RWPE2 (cell line): Measurements from ENCODE around the gene ACVRL1.
A peak's percentile ranks its signal among the peaks of the same experiment; 100 is the strongest.

Experiments
- ATAC-seq: fragments of 200-7000 bp; cut with Tn5 transposase; 3 replicates; pipeline ENCODE4 v1.9.1; 2021; ENCODE audit warnings: low read depth
- DNase-seq: peaks from one replicate; pipeline ENCODE4 v3.0.0-alpha.2; 2020; ENCODE audit warnings: low spot score
- H3K27ac ChIP-seq: fragments of 450-650 bp; 2 replicates; pipeline ENCODE4 v1.5.1; 2017; ENCODE audit warnings: mild to moderate bottlenecking; ENCODE audit not compliant: poor library complexity, severe bottlenecking
- H3K27me3 ChIP-seq: fragments of 250-450 bp; sonication (Bioruptor Pico); 2 replicates; pipeline ENCODE4 v1.5.1; 2021; ENCODE audit warnings: mild to moderate bottlenecking, moderate library complexity; ENCODE audit not compliant: insufficient read depth, poor library complexity, severe bottlenecking
- H3K36me3 ChIP-seq: fragments of 250-450 bp; sonication (Bioruptor Pico); 2 replicates; pipeline ENCODE4 v1.5.1; 2020; ENCODE audit warnings: low read depth, mild to moderate bottlenecking, moderate library complexity
- H3K4me1 ChIP-seq: fragments of 250-450 bp; sonication (Bioruptor Pico); 2 replicates; pipeline ENCODE4 v1.5.1; 2021; ENCODE audit warnings: mild to moderate bottlenecking, moderate library complexity; ENCODE audit not compliant: insufficient read depth, poor library complexity, severe bottlenecking
- H3K4me3 ChIP-seq: fragments of 250-450 bp; sonication (Bioruptor Pico); 2 replicates; pipeline ENCODE4 v1.5.1; 2021; ENCODE audit warnings: mild to moderate bottlenecking, moderate library complexity; ENCODE audit not compliant: severe bottlenecking
- H3K9me3 ChIP-seq: fragments of 250-450 bp; sonication (Bioruptor Pico); 2 replicates; pipeline ENCODE4 v1.5.1; 2021; ENCODE audit warnings: mild to moderate bottlenecking, moderate library complexity; ENCODE audit not compliant: severe bottlenecking
- TF ChIP-seq, protein P1 (sequence below): fragments of 450-650 bp; IDR thresholded peaks from one replicate; pipeline ENCODE4 v1.5.1; 2017; ENCODE audit warnings: mild to moderate bottlenecking, moderate library complexity; ENCODE audit not compliant: poor library complexity, severe bottlenecking

Gene ACVRL1

DNA sequence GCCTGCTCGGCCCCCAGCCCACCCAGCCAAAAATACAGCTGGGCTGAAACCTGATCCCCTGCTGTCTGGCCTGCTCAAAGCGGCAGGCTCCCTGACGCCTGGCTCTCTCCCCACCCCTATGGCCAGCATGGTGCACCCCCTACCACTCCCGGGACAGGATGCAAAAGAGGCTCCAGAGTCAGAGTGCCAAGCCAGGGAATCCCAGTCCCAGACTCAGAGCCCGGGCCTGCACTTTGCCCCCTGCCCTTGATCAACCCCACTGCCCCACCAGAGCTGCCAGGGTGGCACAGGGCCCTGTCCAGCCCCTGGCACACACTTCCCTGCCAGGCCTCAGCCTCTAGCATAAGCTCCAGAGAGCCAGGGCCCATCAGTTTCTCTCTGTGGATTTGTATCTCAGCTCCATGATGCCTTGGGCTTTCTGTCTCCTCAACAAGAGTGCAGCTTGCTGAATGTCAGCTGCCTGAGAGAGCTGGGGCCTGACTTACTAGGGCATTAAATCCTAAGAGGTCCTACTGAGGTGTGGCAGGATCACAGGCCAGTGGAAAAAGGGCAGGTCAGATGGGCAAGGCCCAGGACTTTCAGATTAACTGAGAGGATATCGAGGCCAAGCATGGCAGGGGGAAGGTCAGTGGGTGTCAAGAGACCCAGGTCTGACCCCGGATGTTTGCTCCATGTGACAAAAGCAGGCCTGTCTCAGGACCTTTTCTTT is 13.9 kb downstream of the ACVRL1 start:
- TF ChIP-seq, protein P1, sequence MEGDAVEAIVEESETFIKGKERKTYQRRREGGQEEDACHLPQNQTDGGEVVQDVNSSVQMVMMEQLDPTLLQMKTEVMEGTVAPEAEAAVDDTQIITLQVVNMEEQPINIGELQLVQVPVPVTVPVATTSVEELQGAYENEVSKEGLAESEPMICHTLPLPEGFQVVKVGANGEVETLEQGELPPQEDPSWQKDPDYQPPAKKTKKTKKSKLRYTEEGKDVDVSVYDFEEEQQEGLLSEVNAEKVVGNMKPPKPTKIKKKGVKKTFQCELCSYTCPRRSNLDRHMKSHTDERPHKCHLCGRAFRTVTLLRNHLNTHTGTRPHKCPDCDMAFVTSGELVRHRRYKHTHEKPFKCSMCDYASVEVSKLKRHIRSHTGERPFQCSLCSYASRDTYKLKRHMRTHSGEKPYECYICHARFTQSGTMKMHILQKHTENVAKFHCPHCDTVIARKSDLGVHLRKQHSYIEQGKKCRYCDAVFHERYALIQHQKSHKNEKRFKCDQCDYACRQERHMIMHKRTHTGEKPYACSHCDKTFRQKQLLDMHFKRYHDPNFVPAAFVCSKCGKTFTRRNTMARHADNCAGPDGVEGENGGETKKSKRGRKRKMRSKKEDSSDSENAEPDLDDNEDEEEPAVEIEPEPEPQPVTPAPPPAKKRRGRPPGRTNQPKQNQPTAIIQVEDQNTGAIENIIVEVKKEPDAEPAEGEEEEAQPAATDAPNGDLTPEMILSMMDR, result no peak
- Histone ChIP-seq H3K36me3 (no peaks in the 10 kb centered on the region), H3K4me3 (no peak overlapping the region), H3K9me3 (no peaks in the 10 kb centered on the region), H3K4me1 (no peaks in the 10 kb centered on the region), H3K27me3 (no peaks in the 10 kb centered on the region), H3K27ac (no peak overlapping the region)
- DNase-seq (no peak), ATAC-seq (no peak)

DNA sequence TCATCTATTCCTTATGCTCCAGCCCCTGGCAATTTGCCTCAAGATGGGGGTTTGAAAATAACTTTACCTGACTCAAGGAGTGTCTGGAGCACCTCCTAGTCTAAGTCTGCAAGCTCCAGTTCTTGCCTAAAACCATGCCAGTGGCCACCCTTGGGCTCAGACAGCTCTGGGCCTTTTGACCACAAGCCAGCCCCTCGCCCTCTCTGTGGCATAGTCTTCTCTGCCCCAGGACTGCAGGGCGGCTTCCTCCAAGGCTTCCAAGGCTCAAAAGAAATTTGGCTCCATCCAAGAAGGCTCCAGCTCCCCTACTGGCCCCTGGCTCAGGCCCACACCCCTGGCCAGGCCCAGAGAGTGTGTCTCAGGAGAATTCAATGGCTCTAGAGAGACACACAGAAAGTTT is 14.8 kb downstream of the ACVRL1 start:
- Histone ChIP-seq H3K4me1 (no peaks in the 10 kb centered on the region), H3K27ac (no peak overlapping the region)
- no peak for DNase-seq

DNA sequence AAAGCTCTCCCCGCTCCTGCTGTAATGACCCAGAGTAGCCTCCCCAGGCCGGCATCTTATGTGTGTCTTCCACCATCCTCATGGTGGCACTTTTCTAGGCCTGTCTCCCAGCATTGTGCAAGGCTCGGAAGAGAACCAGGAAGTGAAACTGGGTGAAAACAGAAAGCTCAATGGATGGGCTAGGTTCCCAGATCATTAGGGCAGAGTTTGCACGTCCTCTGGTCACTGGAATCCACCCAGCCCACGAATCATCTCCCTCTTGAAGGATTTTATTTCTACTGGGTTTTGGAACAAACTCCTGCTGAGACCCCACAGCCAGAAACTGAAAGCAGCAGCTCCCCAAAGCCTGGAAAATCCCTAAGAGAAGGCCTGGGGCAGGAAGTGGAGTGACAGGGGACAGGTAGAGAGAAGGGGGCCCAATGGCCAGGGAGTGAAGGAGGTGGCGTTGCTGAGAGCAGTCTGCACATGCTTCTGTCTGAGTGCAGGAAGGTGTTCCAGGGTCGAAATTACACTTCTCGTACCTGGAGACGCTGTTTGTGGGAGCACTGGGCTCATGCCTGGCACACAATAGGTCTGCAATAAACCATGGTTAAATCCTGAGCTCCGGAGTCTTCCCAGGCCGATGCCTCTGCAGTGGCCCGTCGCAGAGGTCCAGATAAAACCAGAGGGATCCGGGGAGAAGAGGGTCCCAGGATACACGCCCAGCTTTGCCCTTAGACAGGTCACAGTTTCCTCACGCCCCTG is 15.6 kb downstream of the ACVRL1 start:
- TF ChIP-seq, protein P1, result no peak
- ATAC-seq (no peak), DNase-seq (no peak)
- Histone ChIP-seq H3K27ac (no peak overlapping the region), H3K36me3 (no peaks in the 10 kb centered on the region), H3K27me3 (no peaks in the 10 kb centered on the region), H3K4me3 (no peak overlapping the region), H3K9me3 (no peaks in the 10 kb centered on the region), H3K4me1 (no peaks in the 10 kb centered on the region)

More for the DNA sequence above, 14.8 kb downstream of the ACVRL1 start:
- Histone ChIP-seq H3K4me3 (no peak overlapping the region), H3K9me3 (no peaks in the 10 kb centered on the region), H3K27me3 (no peaks in the 10 kb centered on the region), H3K36me3 (no peaks in the 10 kb centered on the region)
- ATAC-seq, result no peak
- TF ChIP-seq, protein P1, result no peak

DNA sequence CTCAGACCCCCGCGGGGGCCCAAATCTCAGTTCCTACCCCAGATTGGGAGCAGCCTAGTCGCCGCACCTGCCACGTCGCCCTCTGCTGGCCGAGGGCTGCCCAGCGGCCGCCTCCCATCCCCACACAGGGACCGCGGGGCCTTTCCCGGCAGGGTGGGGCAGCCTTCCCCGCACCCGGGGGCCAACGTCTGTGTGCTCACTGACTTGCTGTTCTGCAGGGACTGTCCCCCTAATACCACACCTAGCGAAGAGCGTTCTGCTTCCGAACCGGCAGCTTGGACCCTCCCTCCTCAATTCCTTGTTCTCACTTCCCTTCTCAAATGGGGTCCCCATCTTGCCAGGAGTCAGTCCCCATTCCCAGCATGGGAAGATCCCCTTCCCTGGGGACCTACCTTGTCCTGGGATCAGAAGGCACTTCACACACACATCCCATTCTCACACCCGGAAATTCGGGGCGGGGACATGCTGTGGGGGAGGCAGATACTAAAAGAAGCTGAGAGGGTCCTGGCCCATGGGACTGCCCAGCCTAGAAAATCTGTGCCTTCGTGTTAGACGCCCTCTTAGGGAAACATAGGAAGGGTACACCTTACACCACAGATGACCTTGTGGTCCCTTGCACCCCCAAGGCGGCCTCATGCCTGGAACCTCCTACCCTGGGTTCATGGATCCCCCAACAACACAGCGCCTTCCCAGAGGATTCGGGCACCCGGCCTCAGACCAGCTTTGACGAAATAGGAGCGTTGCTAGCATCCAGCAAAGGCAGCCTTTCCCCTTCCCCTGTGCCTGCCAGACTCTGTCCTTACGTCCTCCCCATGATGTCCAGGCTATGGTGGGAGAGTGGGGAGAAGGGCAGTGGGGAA is 16.4 kb downstream of the ACVRL1 start:
- Histone ChIP-seq H3K9me3 (no peaks in the 10 kb centered on the region), H3K36me3 (no peaks in the 10 kb centered on the region), H3K4me3 (no peak overlapping the region), H3K27ac (no peak overlapping the region), H3K4me1 (no peaks in the 10 kb centered on the region), H3K27me3 (no peaks in the 10 kb centered on the region)
- DNase-seq (no peak), ATAC-seq (peak; percentile 44; the same call in 1 of the 3 replicates)
- TF ChIP-seq, protein P1, result peak; percentile 69
